ENCODE results near the gene FAM187B.
"Not testable (repeated sequence)": the region's sequence is repeated elsewhere in the genome, so short reads cannot be mapped to it uniquely, and the experiment has no call there.

The FAM187B gene

GRCh38 chr19:35225951-35226350 is 2.6 kb downstream of the FAM187B start:
- H3K4me3 ChIP-seq (ENCODE audit: low read depth, low read length): no peak overlapping the region
- TF ChIP-seq CTCF (IDR thresholded peaks at IDR 0.05; ENCODE audit: low read depth, low read length): no peak

- H3K4me3 ChIP-seq (ENCODE audit: low read depth, low read length): no peak overlapping the region
- no peak for TF ChIP-seq CTCF (IDR thresholded peaks at IDR 0.05; ENCODE audit: low read depth, low read length)
Observed at GRCh38 chr19:35224681-35225571, 3.6 kb downstream of the FAM187B start.

- TF ChIP-seq CTCF (IDR thresholded peaks at IDR 0.05; ENCODE audit: low read depth, low read length): no peak
- no peak overlapping the region for H3K4me3 ChIP-seq (ENCODE audit: low read depth, low read length)
Observed at GRCh38 chr19:35223862-35224505, 4.6 kb downstream of the FAM187B start.

GRCh38 chr19:35223084-35223790 is 5.3 kb downstream of the FAM187B start:
- no peak for TF ChIP-seq CTCF (IDR thresholded peaks at IDR 0.05; ENCODE audit: low read depth, low read length)
- no peak overlapping the region for H3K4me3 ChIP-seq (ENCODE audit: low read depth, low read length)

GRCh38 chr19:35222373-35223015 is 6.0 kb downstream of the FAM187B start:
- H3K4me3 ChIP-seq (ENCODE audit: low read depth, low read length): no peak overlapping the region
- no peak for TF ChIP-seq CTCF (IDR thresholded peaks at IDR 0.05; ENCODE audit: low read depth, low read length)

GRCh38 chr19:35220973-35221590 is 7.5 kb downstream of the FAM187B start:
- not testable (repeated sequence) for H3K4me3 ChIP-seq (ENCODE audit: low read depth, low read length)

GRCh38 chr19:35220315-35220921 is 8.1 kb downstream of the FAM187B start:
- H3K4me3 ChIP-seq (ENCODE audit: low read depth, low read length): no peak overlapping the region
- no peak for TF ChIP-seq CTCF (IDR thresholded peaks at IDR 0.05; ENCODE audit: low read depth, low read length)

All from WI38 (cell line).